HG03378 (cell line): Measurements from ENCODE around the gene USH1C.

Experiments used
- ATAC-seq: cut with Tn5 transposase; IDR thresholded peaks from one replicate; pipeline ENCODE4 v1.9.1; 2021; ENCODE audit warnings: mild to moderate bottlenecking, moderate library complexity; ENCODE audit not compliant: unreplicated experiment

USH1C gene

DNA sequence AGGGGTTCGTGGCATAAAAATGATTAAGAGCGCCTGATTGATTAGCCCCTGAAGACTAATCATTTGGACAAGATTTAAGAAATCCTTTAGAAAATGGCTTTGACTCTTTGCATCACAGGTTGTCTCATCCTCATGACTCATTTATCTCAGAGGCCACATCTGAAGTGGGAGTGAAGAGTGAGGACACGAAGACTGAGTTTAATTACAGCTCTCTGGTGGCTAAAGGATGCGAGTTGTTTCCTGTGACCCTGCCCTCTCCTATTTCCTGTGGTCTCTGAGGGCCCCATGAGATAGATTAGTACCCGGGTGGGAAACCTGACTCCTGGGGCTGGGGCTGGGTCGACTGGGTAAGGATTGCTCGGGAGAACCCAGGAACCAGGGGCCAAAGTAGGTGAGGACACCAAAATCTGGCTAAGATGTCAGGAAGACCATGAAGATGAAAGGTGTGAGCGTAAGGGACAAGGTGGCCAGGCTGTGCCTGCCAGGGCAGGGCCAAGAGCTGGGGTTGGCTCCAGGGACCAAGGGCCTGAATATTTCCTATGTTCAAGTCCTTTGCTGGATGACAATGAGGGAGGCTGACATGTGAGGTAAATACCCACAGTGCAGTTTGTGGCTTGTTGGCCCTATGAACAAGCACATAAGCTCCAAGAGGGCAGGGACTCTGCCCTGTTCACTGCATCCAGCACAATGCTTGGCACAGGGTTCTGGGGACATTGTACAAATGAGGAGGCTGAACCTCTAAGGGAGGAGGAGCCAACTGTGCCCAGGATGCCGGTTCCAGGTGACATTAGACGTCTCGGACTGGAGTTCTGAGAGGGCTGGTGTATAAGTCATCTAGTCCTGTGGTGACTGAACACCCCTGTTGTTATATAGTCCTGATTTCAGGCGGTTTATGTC lies 6.5 kb upstream of the USH1C start:
- no peak for ATAC-seq

DNA sequence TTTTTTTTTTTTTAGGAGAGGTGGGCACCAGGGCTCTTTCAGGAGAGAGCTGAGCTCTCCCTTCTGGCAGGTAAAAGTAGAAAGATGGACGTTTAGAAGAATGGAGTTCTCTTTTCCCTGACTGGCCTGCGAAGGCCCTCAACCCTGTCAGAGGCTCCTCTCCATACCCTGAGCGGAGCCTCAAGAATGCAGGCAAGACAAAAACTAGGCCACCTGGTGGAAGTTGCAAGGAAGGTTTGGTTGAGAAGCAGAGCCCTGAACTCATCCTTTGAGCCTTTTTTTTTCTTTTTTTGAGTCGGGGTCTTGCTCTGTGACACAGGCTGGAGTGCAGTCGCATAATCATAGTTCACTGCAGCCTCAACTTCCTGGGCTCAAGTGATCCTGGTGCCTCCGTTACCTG lies 4.2 kb upstream of the USH1C start:
- ATAC-seq: no peak

DNA sequence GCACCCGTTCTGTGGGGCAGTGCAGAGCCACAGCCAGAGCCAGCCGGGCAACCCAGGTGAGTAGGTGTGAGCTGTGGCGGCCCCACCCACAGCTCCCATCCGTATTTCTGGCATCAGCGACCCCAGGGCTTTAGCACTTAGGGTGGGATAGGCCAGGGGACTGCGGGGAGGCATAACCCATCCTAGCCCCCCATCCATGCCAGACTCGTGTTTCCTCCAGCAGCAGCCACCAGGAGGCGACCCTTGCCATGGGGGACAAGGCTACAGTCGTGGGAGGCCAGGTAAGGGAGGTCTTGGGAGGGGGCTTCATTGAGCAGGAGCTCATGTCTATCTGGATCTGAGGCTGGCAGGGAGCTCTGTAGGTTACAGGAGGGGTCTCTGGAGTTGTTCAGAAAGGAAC lies 3.7 kb upstream of the USH1C start:
- ATAC-seq: no peak

DNA sequence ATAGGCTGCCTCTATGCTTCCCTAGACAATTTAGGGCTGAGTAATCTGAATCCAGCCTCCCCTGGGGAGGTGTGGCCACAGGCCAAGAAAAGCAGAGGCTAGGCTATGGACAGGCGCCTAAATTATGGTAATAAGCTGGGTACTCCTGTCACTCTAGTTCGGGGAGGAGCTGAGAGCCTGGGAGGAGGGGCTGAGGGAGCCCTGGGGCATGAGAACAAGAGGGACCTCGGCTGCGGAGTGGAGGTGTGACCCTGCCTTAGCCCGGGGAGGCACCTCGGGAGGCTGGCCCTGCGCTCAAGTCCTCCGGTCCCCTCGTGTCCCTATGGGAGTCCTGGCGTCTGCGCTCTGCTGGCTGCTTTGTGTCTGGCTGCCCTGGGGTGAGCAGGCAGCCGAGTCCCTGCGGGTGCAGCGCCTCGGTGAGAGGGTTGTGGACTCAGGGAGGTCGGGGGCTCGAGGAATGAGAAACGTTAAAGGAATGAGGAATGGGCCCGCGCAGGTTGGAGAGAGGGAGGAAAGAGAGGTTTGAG lies 2.9 kb upstream of the USH1C start, which contains the start of gene OTOG:
Gene OTOG (plus strand): TSS at position 209 of the 527 bp plus-strand sequence. CDS start 114 bp downstream, at position 323.
- ATAC-seq: no peak

DNA sequence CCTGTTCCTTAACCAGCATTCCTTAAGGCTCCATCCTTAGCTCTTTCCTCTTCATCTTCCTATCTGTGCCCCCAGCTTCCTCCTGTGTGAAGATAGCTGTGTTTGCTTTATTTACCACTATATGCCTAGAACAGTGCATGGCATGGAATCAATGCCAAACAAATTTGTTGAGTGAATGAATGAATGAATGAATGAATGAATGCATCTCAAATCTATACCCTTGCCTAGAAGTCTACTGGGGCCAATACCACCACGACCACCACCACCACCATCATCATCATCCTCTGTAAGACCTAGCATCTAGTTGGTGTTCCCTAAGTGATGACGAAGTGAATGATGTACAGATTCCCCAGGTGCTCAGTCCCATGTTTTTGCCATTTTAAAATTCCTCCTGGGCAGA lies 2.0 kb upstream of the USH1C start:
- ATAC-seq: no peak

DNA sequence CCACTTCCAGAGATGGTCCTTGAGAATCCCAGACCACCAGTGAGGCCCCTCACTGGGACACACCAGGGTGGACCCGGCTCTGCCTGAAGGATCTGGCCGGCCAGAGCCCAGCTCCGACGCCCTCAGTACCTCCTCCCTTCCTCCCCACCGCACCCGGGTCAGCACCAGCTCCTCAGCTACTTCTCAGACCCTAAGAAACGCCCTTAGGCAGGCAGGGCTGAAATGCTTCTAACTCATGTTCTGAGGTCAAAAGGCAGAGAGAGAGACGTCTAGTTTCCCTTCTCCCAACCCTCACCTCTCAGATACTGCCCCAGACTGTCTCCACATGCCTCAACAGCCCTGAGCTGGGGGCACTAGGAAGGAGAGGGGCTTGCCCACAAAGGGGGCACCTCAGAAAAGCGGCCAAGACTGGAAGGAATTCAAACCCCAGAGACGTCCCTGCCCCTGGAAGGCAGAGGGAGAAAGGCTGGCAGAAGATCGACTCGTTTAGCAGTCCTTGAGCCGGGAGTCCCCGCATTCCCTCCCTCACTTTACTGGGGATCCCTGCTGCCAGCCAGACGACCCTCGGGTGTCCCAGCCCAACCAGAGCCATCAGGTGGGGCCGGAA lies 539 bp downstream of the USH1C start:
- ATAC-seq: no peak

DNA sequence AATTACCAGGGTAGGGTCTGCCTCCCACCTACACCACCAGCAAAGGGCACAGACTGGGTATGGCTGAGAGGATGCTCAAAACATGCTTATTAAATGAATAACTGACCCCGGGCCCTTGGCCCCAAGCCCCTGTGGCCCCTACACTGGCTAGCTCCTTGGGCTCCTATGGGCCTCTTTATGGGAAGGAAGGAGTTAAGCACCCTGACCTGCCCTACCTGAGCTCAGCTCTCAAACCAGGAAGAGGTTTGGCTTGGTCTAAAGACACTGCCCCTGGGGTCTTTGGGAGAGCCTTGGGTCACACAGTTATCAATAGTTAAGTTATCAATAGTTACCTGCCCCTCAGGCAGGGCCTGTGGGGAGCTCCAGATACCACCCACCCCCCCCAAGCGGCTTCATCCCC lies 1.2 kb downstream of the USH1C start:
- ATAC-seq: no peak

DNA sequence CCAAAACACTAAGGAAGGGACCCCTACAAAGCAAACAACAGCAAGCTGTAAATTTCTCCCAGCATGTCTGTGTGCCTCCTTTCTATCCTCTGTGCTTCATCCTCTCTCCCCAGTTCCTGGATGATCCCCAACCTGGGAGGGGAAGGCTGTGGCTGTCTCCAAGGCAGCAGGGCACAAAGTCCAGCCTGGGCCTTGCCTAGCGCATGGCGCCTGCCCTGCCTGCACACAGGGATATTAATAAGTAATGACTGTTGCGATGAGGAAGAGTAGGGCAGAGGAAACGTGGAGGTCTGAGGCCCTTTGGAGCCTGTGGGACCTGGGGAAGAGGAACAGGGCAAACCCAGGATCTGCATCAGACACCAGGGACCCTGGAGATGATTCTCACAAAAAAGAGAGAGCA lies 2.0 kb downstream of the USH1C start:
- no peak for ATAC-seq

DNA sequence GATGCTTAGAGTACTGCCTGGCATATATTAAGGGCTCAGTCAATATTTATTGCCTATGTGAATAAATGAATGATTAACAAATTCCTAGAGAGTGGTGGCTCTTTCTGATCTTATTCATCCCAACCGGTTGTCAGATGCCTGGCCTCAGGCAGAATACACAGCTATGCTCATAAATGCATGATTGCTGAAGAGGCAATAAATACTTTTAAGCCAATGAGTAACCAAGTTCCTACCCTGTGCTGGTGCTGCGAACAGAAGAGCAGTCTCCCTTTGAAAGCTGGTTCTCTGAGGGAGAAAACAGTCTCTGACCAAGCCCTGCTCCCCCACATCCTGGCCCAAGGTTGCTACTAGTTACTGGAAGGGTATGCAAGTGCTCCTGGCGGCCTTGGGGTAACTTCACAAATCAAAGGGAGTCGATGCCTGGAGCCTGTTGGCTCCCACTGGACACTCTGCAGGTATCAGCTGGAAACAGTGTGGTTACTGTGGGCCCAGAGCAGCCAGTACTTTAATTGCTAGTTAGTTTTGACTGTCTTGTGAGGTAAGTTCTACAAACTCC lies 2.8 kb downstream of the USH1C start:
- no peak for ATAC-seq

DNA sequence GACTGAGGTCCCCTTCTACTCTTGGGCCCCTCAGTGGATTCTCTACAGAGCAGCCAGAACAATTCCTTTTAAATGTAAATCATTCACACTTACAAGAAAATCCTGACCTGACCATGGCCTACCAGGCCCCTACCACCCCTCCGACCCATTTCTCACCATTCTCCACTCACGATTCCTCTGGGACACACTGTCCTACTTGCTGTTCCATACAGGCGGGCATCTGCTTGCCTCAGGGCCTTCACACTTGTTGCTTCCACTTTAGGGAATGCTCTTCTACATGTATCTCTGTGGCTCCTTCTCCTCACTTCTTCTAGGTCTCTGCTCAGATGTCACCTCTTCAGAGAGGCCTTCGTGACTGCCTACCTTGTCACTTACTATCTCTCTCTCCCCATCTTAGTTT lies 3.4 kb downstream of the USH1C start:
- ATAC-seq: no peak

DNA sequence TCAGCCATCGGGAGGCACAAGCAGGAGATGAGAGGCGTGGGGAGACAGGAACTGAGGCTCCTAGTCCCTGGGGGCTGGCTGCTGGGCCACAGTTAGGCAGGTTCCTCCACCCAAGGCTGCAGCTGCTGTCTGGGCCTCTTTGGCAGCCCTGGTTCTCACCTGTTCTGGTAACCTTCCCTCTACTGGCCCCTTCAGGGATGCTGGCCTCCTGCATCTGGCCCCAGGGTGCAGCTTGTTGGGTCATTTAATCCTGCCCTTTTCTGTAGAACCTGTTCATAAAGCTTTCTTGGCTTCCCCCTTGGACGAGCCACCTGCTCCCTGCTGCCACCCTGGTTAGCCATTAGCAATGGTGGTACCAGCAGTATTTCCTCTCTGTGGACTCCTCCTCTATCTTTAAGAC lies 5.5 kb downstream of the USH1C start:
- no peak for ATAC-seq

DNA sequence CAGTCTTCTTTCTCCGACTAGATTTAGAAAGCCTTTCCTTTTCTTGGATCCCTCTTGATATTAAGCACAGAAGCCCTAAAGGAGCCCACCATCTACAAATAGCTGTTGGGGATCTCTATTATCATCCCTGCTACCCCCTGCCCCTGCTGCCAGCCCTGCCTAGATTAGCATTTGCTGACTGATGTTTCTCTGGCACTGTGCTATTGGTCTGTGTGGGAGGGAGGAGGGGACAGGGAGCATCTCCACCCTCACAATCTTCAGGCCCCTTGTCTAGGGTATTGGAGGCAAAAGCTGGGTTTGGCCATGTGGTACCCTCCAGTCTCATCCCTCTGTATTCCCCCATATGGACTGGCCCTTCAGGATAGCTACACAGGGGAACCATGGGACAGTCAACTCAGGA lies 6.2 kb downstream of the USH1C start:
- no peak for ATAC-seq

DNA sequence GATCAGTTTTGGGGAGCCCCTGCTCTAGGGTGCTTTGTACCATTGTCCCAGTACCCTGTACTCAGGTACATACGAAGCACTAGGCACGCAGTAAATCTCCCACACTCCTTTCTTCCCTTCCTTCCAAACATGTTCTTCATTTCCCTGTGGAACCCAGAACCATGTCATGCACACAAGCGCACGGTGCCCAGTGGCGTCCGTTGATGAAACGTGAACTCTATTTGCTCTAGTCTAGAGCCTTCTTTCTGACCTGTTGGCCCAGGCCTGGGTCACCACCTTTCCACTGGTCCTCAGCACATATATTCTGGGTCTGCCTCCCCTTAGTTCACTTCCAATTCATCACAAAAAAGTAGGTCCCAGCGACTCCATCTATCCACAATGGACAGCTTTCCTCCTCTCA lies 7.0 kb downstream of the USH1C start:
- no peak for ATAC-seq

DNA sequence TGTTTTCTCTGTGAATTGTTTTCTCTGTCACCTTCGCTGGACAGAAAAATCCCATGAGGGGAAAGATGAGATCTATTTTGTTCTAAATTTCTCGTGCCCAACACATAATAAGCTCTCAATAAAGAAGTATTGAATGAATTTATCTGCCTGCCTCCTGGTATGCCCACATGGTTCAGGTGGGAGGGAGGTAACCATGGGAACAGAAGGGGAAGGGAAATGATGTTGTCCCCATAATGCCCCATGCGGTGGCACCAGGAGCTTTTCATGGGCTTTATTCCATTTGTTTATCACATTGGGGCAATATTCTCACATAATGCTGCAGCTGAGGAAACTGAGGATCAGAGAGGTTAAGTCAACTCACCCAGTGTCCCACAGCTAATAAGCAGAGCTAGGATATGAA lies 8.7 kb downstream of the USH1C start:
- no peak for ATAC-seq

DNA sequence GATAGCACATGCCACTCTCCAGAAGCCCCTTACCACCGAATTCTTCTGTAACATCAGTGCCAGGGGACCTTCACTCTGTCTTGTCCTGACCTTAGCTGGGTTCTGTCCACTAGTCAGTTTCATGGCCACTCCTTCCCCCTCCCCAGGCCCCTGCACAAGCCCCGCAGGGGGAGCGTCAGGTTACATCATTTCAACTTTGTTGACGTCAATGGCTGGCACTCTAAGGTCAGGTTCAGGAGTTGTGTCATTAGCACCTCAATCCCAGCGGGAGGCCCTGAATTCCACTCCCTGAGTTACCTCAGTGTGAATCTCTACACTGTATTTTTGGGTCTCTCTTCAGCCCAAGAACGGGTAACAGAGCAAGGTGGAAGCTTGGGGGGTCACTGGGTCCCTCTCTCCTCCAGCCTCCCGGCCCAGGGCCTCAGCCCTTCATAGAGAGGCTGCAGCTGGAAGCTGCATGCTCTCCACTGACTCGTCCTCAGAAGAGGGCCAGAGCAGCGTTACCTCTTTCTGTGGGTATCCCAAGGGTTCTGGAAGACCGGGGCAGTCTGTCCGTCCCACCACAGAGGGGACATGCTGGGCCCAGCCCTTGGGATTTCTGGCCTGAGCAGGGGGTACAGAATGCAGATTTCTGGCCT lies 10.3 kb downstream of the USH1C start:
- no peak for ATAC-seq

DNA sequence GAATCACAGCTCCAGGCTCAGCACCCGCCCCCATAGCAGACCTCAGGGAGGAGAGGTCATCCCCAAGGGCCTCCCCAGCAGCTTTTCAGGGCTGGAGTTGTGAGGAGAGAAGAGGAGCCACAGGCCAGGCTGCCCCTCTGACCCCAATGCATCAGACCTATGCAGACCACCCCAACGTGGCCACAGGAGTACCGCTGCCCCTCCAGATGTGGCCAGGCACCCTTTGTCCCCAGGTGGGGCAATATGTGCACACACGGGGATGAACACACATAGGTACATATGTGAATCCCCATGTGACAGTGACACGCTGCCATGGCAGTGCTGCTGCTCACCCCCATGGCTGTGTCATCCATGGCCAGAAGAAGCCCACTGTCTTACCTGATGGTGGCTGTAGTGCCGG lies 10.9 kb downstream of the USH1C start:
- ATAC-seq: no peak

DNA sequence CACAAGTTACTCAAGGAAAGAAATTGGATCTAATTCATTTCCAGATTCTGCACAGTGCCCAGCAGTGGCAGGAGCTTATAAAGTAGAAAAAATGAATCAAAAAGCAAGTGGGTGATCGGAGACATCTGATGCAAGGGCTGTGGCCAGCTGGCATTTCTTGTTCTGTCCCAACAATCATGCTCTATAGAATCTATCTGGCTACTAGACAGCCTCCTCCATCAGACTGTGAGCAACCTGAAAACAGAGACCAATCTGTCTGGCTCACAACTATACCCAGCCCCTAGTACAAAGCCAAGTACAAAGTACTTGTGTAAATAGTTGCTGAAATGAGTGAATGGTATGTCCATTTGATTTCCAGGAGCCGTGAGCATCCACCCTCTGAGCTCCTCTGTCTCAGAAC lies 11.4 kb downstream of the USH1C start:
- ATAC-seq: no peak

DNA sequence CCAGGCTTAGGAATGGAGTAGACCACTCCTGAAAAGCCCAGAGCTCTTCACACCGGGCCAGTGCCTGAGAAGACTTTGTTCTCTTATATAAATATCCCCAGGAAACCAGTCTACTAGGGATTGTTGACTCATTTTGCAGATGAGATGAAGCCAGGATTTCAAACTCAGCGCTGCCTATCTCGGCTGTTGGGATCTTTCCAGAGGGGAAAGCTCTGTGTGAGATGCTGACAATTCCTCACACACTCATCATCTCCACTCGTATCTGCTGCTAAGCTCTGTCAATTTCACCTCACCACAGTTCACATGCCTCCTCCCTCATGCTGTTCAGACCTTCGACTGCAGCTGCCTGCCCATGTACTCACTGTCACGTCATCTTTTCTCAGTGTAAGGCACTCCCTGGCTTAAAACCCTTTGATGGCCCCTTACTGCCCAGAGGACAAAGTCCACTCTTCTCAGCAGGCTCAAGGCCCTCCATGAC lies 12.5 kb downstream of the USH1C start:
- no peak for ATAC-seq

DNA sequence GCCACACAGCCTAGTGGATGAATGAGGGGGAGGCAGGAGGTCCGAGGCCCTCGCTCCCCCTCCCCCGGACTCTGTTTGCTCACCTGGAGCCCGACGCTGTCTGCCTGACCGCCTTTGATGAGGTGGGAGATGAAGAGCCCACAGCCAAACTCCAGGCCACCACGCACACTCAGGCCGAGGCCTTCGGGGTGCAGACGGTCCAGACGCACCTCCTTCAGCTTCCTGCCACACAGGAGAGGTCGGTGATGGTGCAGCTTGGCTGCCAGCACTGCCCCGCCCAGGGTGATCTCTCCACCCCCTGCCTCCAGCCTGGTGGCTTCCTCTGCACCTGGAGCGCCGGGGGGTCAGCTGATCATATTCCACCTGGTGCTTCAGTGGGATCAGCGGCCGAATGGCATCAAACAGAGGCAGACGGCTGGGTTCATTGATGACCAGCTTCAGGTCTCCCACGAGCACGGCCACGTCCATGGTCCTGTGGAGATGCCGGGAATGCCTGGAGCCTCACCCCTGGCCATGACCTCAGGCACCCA lies 13.1 kb downstream of the USH1C start:
- no peak for ATAC-seq

DNA sequence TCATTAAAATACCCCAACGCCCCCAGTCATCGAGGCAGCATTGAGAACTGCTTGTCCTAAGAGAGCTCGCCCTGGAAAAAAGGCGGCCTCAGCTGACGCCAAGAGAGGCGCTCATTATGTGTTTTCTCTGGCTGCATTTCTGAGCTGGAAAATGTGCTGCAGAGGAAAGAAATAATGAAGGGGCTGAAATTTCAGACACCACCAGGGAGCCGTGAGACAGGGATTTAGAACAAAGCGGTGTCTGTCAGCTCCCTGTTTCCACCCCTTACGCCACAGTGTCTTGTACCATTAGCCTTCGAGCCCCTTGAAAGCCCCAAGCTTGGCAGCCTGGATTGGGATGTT lies 14.4 kb downstream of the USH1C start:
- no peak for ATAC-seq
